H1 (cell line): ENCODE data around the gene ADGRL3. TPM values are rescaled to one million over a fixed set of nuclear protein-coding genes. Genes with fewer than 3 reads are reported as not detected.

Experiments used
- CTCF ChIA-PET: fragments of 300-600 bp; sonication (Branson Sonifier 250); formaldehyde crosslinking; loops from one replicate; lab custom pipeline; 2021; ENCODE audit not compliant: partially characterized antibody; lab: Charles Lee
- POLR2A ChIA-PET: fragments of 300-600 bp; sonication (Branson Sonifier 250); formaldehyde crosslinking; loops from one replicate; lab custom pipeline; 2021; ENCODE audit warnings: inconsistent platforms; ENCODE audit not compliant: partially characterized antibody; lab: Charles Lee
- DNase-seq, 2 experiments: peaks; one replicate each; pipeline versions ENCODE4 v3.0.0 to v3.0.0-alpha.2; 2010 to 2022; ENCODE audit warnings: low spot score in 2 of 2, low read depth in 1 of 2, mixed read lengths in 1 of 2
- FAIRE-seq: peaks from 2 replicates; lab custom pipeline; 2011; peaks lifted over from hg19 to GRCh38; lab: Jason Lieb, UNC
- H2AFZ ChIP-seq: 2 replicates; pipeline ENCODE4 v1.8.1; 2012; ENCODE audit warnings: low read length, inconsistent platforms
- H2AK5ac ChIP-seq: 2 replicates; pipeline ENCODE4 v1.6.1; 2013; ENCODE audit warnings: low read depth, low read length
- H2BK120ac ChIP-seq: replicated peaks from 2 replicates; pipeline ENCODE3; 2013; ENCODE audit warnings: low read depth, low read length, inconsistent platforms
- H2BK12ac ChIP-seq: 2 replicates; pipeline ENCODE4 v1.6.1; 2013; ENCODE audit warnings: low read depth, low read length
- H2BK15ac ChIP-seq: 2 replicates; pipeline ENCODE4 v1.6.1; 2013; ENCODE audit warnings: low read length
- H2BK20ac ChIP-seq: 2 replicates; pipeline ENCODE4 v1.6.1; 2013; ENCODE audit warnings: low read length
- H2BK5ac ChIP-seq: 2 replicates; pipeline ENCODE4 v1.6.1; 2013; ENCODE audit warnings: low read depth, low read length
- H3K14ac ChIP-seq: 2 replicates; pipeline ENCODE4 v1.6.1; 2013; ENCODE audit warnings: inconsistent platforms; ENCODE audit not compliant: insufficient read length
- H3K18ac ChIP-seq: 2 replicates; pipeline ENCODE4 v1.6.1; 2013; ENCODE audit warnings: low read length; ENCODE audit errors: extremely low read depth
- H3K23ac ChIP-seq: 2 replicates; pipeline ENCODE4 v1.6.1; 2013; ENCODE audit warnings: inconsistent platforms; ENCODE audit not compliant: insufficient read length
- H3K23me2 ChIP-seq: 2 replicates; pipeline ENCODE4 v1.6.1; 2013; ENCODE audit warnings: low read depth, low read length
- H3K27ac ChIP-seq: 2 replicates; pipeline ENCODE4 v1.6.1; 2011; ENCODE audit warnings: low read depth, low read length, inconsistent platforms
- H3K27me3 ChIP-seq, 4 experiments: replicated peaks in 1 of 4; 1 replicate in 1 of 4; 2 replicates in 3 of 4; pipeline versions ENCODE4 v1.6.1 to v1.8.1; 2011 to 2013; ENCODE audit warnings: low read length in 3 of 4, mild to moderate bottlenecking in 3 of 4, inconsistent platforms in 2 of 4, mixed read lengths in 2 of 4, moderate library complexity in 1 of 4; ENCODE audit not compliant: control insufficient read depth in 3 of 4, insufficient read depth in 3 of 4; ENCODE audit errors: extremely low read depth in 1 of 4
- H3K36me3 ChIP-seq, 4 experiments: 2 replicates each; pipeline versions ENCODE4 v1.6.1 to v1.8.1; 2011 to 2013; ENCODE audit warnings: mild to moderate bottlenecking in 4 of 4, low read length in 3 of 4, moderate library complexity in 2 of 4, control low read depth in 1 of 4, inconsistent platforms in 1 of 4; ENCODE audit not compliant: insufficient read depth in 4 of 4, control insufficient read depth in 2 of 4
- H3K4ac ChIP-seq: replicated peaks from 2 replicates; pipeline ENCODE3; 2013; ENCODE audit warnings: low read length, low read depth, mixed read lengths, inconsistent platforms; ENCODE audit not compliant: insufficient read length
- H3K4me1 ChIP-seq, 4 experiments: replicated peaks in 1 of 4; 1 replicate in 1 of 4; 2 replicates in 3 of 4; pipeline versions ENCODE4 v1.6.1 to v1.8.1; 2011 to 2013; ENCODE audit warnings: low read length in 3 of 4, inconsistent platforms in 2 of 4, mixed read lengths in 1 of 4; ENCODE audit not compliant: insufficient read depth in 4 of 4, control insufficient read depth in 3 of 4
- H3K4me2 ChIP-seq, 2 experiments: 2 replicates each; pipeline versions ENCODE4 v1.6.1 to v1.8.1; 2011 to 2013; ENCODE audit warnings: low read depth in 2 of 2, low read length in 2 of 2, control low read depth in 1 of 2, inconsistent platforms in 1 of 2, mild to moderate bottlenecking in 1 of 2; ENCODE audit not compliant: insufficient read depth in 1 of 2
- H3K4me3 ChIP-seq, 4 experiments: fragments of 200-600, 300-600 bp in 1 of 4; sonication (generic), shearing (Covaris generic), sonication (Bioruptor Twin) in 1 of 4; 2 replicates each; pipeline versions ENCODE4 v1.5.1 to v1.8.1; 2011 to 2016; ENCODE audit warnings: low read length in 4 of 4, low read depth in 3 of 4, control low read depth in 2 of 4, inconsistent platforms in 2 of 4, mild to moderate bottlenecking in 2 of 4, mixed read lengths in 1 of 4, moderate library complexity in 1 of 4; ENCODE audit not compliant: insufficient read depth in 2 of 4; ENCODE audit errors: extremely low read depth in 1 of 4
- H3K56ac ChIP-seq: replicated peaks from 2 replicates; pipeline ENCODE3; 2013; ENCODE audit warnings: low read depth, mild to moderate bottlenecking, mixed read lengths, low read length, inconsistent platforms; ENCODE audit not compliant: insufficient read length
- H3K79me1 ChIP-seq: 2 replicates; pipeline ENCODE4 v1.6.1; 2013; ENCODE audit warnings: low read depth, low read length, control low read depth
- H3K79me2 ChIP-seq, 2 experiments: 2 replicates each; pipeline versions ENCODE4 v1.6.1 to v1.8.1; 2012 to 2013; ENCODE audit warnings: low read length in 2 of 2, mild to moderate bottlenecking in 2 of 2, inconsistent platforms in 1 of 2; ENCODE audit not compliant: insufficient read depth in 2 of 2, control insufficient read depth in 1 of 2
- H3K9ac ChIP-seq, 4 experiments: replicated peaks in 1 of 4; 1 replicate in 1 of 4; 2 replicates in 3 of 4; pipeline versions ENCODE4 v1.6.1 to v1.8.1; 2011 to 2013; ENCODE audit warnings: low read depth in 3 of 4, low read length in 3 of 4, control low read depth in 2 of 4, mild to moderate bottlenecking in 2 of 4, moderate library complexity in 2 of 4, inconsistent platforms in 1 of 4; ENCODE audit errors: extremely low read depth in 1 of 4
- H3K9me3 ChIP-seq, 2 experiments: 2 replicates each; pipeline versions ENCODE4 v1.6.1 to v1.8.1; 2012 to 2013; ENCODE audit warnings: mild to moderate bottlenecking in 2 of 2, moderate library complexity in 2 of 2, control low read depth in 1 of 2, inconsistent platforms in 1 of 2, low read depth in 1 of 2, low read length in 1 of 2, mixed read lengths in 1 of 2; ENCODE audit not compliant: insufficient read depth in 2 of 2
- H4K20me1 ChIP-seq, 2 experiments: replicated peaks in 1 of 2; 2 replicates each; pipeline versions ENCODE3 to v1.8.1; 2011 to 2013; ENCODE audit warnings: inconsistent platforms in 2 of 2, low read length in 2 of 2, mild to moderate bottlenecking in 1 of 2; ENCODE audit not compliant: insufficient read depth in 2 of 2, control insufficient read depth in 1 of 2
- H4K5ac ChIP-seq: 2 replicates; pipeline ENCODE4 v1.6.1; 2013; ENCODE audit warnings: low read length, low read depth, mixed read lengths, inconsistent platforms; ENCODE audit not compliant: insufficient read length
- H4K8ac ChIP-seq: 2 replicates; pipeline ENCODE4 v1.8.0; 2013; ENCODE audit warnings: mild to moderate bottlenecking, moderate library complexity, low read length, inconsistent platforms; ENCODE audit not compliant: insufficient read depth; ENCODE audit errors: extremely low read depth
- H4K91ac ChIP-seq: replicated peaks from 2 replicates; pipeline ENCODE3; 2013; ENCODE audit warnings: low read length, mixed read lengths, inconsistent platforms; ENCODE audit not compliant: insufficient read length
- ASH2L ChIP-seq: fragments of 200-600, 300-600 bp; sonication (generic); IDR thresholded peaks from one replicate; pipeline ENCODE4 v1.7.1; 2017; ENCODE audit warnings: low read length
- CBX5 ChIP-seq: fragments of 300-800, 300-1000 bp; sonication (generic); IDR thresholded peaks from 2 replicates; pipeline ENCODE4 v1.7.1; 2016; ENCODE audit warnings: antibody characterized with exemption, low read length, low read depth
- CEBPB ChIP-seq: IDR thresholded peaks from 2 replicates; pipeline ENCODE4 v1.6.1; 2012; ENCODE audit warnings: low read depth, low read length
- EGR1 ChIP-seq: IDR thresholded peaks from 2 replicates; pipeline ENCODE4 v1.6.1; 2011; ENCODE audit warnings: low read depth, low read length, borderline replicate concordance
- HDAC2 ChIP-seq, 2 experiments: fragments of 300-600 bp in 1 of 2; sonication (generic) in 1 of 2; IDR thresholded peaks; 2 replicates each; pipeline ENCODE4 v1.6.1; 2011 to 2012; ENCODE audit warnings: low read depth in 2 of 2, low read length in 2 of 2, mild to moderate bottlenecking in 2 of 2, moderate library complexity in 2 of 2, borderline replicate concordance in 1 of 2, inconsistent platforms in 1 of 2
- KDM5A ChIP-seq: fragments of 200-600 bp; IDR thresholded peaks from 2 replicates; pipeline ENCODE4 v1.7.1; 2012; ENCODE audit warnings: mild to moderate bottlenecking, low read length, inconsistent platforms, mixed read lengths
- MAFK ChIP-seq: IDR thresholded peaks from 2 replicates; pipeline ENCODE4 v1.6.1; 2012; ENCODE audit warnings: low read depth, mild to moderate bottlenecking, improper control_type of control experiment, low read length
- NRF1 ChIP-seq: IDR thresholded peaks from 2 replicates; pipeline ENCODE4 v1.6.1; 2011; ENCODE audit warnings: mild to moderate bottlenecking, low read depth, low read length, improper control_type of control experiment
- POLR2A ChIP-seq, 2 experiments: IDR thresholded peaks; 1 replicate in 1 of 2; 2 replicates in 1 of 2; pipeline ENCODE4 v1.6.1; 2011; ENCODE audit warnings: low read depth in 2 of 2, low read length in 2 of 2, mild to moderate bottlenecking in 2 of 2; ENCODE audit errors: control extremely low read depth in 1 of 2
- RBBP5 ChIP-seq: IDR thresholded peaks from 2 replicates; pipeline ENCODE4 v1.7.1; 2012; ENCODE audit warnings: low read depth, mild to moderate bottlenecking, inconsistent platforms, low read length, moderate library complexity, borderline replicate concordance
- SIX5 ChIP-seq: IDR thresholded peaks from 2 replicates; pipeline ENCODE4 v1.6.1; 2011; ENCODE audit warnings: mild to moderate bottlenecking, low read depth, low read length
- SP4 ChIP-seq: IDR thresholded peaks from 2 replicates; pipeline ENCODE4 v1.6.1; 2012; ENCODE audit warnings: low read length, inconsistent platforms
- USF2 ChIP-seq: IDR thresholded peaks from 2 replicates; pipeline ENCODE4 v1.6.1; 2011; ENCODE audit warnings: low read length, improper control_type of control experiment
- WGBS, 2 experiments: shearing (Covaris generic) in 1 of 2; methylation state at CpG; one replicate each; pipeline versions ENCODE4 v1.1.6 to v1.1.7; 2013 to 2015; ENCODE audit warnings: low lambda C conversion rate in 2 of 2, mixed read lengths in 2 of 2, inconsistent platforms in 1 of 2, low coverage in 1 of 2, missing lambda C conversion rate in 1 of 2; ENCODE audit not compliant: insufficient replicate concordance in 2 of 2, insufficient coverage in 1 of 2, insufficient read length in 1 of 2; ENCODE audit errors: extremely low coverage in 1 of 2, missing lambda C conversion rate in 1 of 2; 5-methylcytosine and 5-hydroxymethylcytosine counted together
- polyA plus RNA-seq, 7 experiments: library from polyadenylated mRNA; depleted of rRNA in 3 of 7; stranded (reverse) in 5 of 7; unstranded in 2 of 7; fragments of >200 nt in 5 of 7; fragments of 200-250 nt in 2 of 7; gene quantifications; 1 replicate in 5 of 7; 2 replicates in 1 of 7; 4 replicates in 1 of 7; pipeline versions ENCODE4 v1.2.1 to v1.2.3, GENCODE V29; 2011 to 2013; ENCODE audit warnings: missing spikeins in 2 of 7, mixed read lengths in 2 of 7
- total RNA-seq: library from RNA; stranded (reverse); fragmentation: NEBNext Ultra II Directional; extraction: Animal tissue kit (Norgen Biotek cat#: 25700); gene quantifications from 2 replicates; pipeline ENCODE4 v1.2.1, GENCODE V29; 2021
- TF ChIP-seq, protein P1 (sequence below): IDR thresholded peaks from 2 replicates; pipeline ENCODE4 v1.6.1; 2012; ENCODE audit warnings: inconsistent platforms

Gene ADGRL3
- total and polyA plus RNA-seq, 2 of the 8 experiments (the other 6 are each of a cell fraction or from before 2014, with no cell fraction given), result 6.6 to 13.0 TPM

DNA sequence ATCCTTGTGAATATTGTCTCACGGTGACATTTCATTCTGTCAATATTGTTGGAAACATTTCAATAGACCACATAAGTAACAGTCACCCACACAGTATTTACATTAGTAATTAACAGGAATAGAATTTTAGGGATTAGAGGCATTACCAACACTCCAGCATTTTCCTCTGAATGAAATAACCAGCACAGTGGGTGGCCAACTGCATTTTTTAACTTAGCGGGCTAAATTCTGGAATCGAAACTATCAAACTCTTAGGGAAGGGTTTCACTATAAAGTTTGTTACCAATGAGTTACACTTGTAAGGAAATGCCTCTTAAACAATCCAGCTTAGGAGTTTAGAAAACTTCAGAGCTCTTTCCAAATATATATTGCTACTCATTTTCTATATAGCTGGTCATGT lies 403.0 kb downstream of the ADGRL3 start:
- Histone ChIP-seq H4K5ac (no peak overlapping the region), H4K20me1 (no peaks in the 10 kb centered on the region), H3K4me1 (no peaks in the 10 kb centered on the region; a peak in 1 of 7 replicates), H2BK120ac (no peak overlapping the region), H3K23me2 (no peaks in the 10 kb centered on the region), H3K9ac (no peak overlapping the region), H3K18ac (no peak overlapping the region), H3K4ac (no peak overlapping the region), H3K27me3 (no peaks in the 10 kb centered on the region), H4K8ac (no peak overlapping the region), H3K4me3 (no peak overlapping the region), H2BK20ac (no peak overlapping the region), H4K91ac (no peak overlapping the region), H3K79me1 (no peaks in the 10 kb centered on the region), H3K27ac (no peak overlapping the region), H2AFZ (no peak overlapping the region), H2AK5ac (no peak overlapping the region), H3K4me2 (no peak overlapping the region), H3K79me2 (no peaks in the 10 kb centered on the region), H3K23ac (no peak overlapping the region), H3K14ac (no peak overlapping the region), H3K56ac (no peak overlapping the region), H3K9me3 (no peaks in the 10 kb centered on the region), H2BK12ac (no peak overlapping the region), H3K36me3 (no peaks in the 10 kb centered on the region), H2BK5ac (no peak overlapping the region), H2BK15ac (no peak overlapping the region)
- WGBS, 2 experiments, result 93% methylated on average over 3 of the region's 3 CpGs; no CpG with 5 or more reads in 1 of the 2 experiments
- DNase-seq (no peak), FAIRE-seq (no peak)
- POLR2A ChIA-PET, result no interaction called here
- CTCF ChIA-PET, result interaction anchor here (1.0 to 2.6 kb wide), 2 partner anchors 13 to 17 kb away, joined by 5 to 17 read pairs; no protein-coding TSS in a partner anchor
- TF ChIP-seq EGR1 (no peak), USF2 (no peak), MAFK (no peak), NRF1 (no peak), RBBP5 (no peak), HDAC2 (IDR thresholded peaks at IDR 0.05; ENCODE audit: borderline replicate concordance in 1 of 2, low read depth in 2 of 2, low read length in 2 of 2) (no peak), SP4 (no peak), CBX5 (no peak), CEBPB (no peak), KDM5A (no peak), ASH2L (no peak), SIX5 (no peak), POLR2A (IDR thresholded peaks at IDR 0.05; ENCODE audit: control extremely low read depth in 1 of 2, low read depth in 2 of 2, low read length in 2 of 2) (no peak)
- TF ChIP-seq, protein P1, sequence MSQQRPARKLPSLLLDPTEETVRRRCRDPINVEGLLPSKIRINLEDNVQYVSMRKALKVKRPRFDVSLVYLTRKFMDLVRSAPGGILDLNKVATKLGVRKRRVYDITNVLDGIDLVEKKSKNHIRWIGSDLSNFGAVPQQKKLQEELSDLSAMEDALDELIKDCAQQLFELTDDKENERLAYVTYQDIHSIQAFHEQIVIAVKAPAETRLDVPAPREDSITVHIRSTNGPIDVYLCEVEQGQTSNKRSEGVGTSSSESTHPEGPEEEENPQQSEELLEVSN, result no peak
